GM23338 (cell line): ENCODE measurements around the gene MXRA7. TPM values are rescaled to one million over a fixed set of nuclear protein-coding genes. Genes with fewer than 3 reads are reported as not detected.
"Not testable (repeated sequence)": the region's sequence is repeated elsewhere in the genome, so short reads cannot be mapped to it uniquely, and the experiment has no call there.

ENCODE experiments used
- ATAC-seq: fragments of 200-7000 bp; cut with Tn5 transposase; 3 replicates; pipeline ENCODE4 v1.9.1; 2020
- DNase-seq: peaks from one replicate; pipeline ENCODE4 v3.0.0-alpha.2; 2015; ENCODE audit warnings: low spot score
- H2AFZ ChIP-seq: fragments of 200-600 bp; sonication (generic); 2 replicates; pipeline ENCODE4 v1.8.0; 2016; ENCODE audit warnings: antibody characterized with exemption, mild to moderate bottlenecking, moderate library complexity
- H3F3A ChIP-seq: fragments of 200-600 bp; sonication (generic); replicated peaks from 2 replicates; pipeline ENCODE4 v1.8.0; 2017; ENCODE audit warnings: antibody characterized with exemption, mixed run types, low read depth
- H3K27ac ChIP-seq: fragments of 200-600 bp; sonication (generic); 2 replicates; pipeline ENCODE4 v1.6.1; 2016; ENCODE audit warnings: low read depth
- H3K27me3 ChIP-seq: fragments of 200-600 bp; sonication (generic); 2 replicates; pipeline ENCODE4 v1.8.0; 2016; ENCODE audit warnings: mild to moderate bottlenecking, mixed run types, moderate library complexity; ENCODE audit not compliant: insufficient read depth
- H3K36me3 ChIP-seq: fragments of 200-600 bp; sonication (generic); 2 replicates; pipeline ENCODE4 v1.8.0; 2016; ENCODE audit warnings: mild to moderate bottlenecking; ENCODE audit not compliant: insufficient read depth
- H3K4me1 ChIP-seq: fragments of 200-600 bp; sonication (generic); 2 replicates; pipeline ENCODE4 v1.8.0; 2016; ENCODE audit warnings: mild to moderate bottlenecking, moderate library complexity; ENCODE audit not compliant: insufficient read depth
- H3K4me2 ChIP-seq: fragments of 200-600 bp; sonication (generic); 2 replicates; pipeline ENCODE4 v1.7.1; 2017; ENCODE audit warnings: mixed run types
- H3K4me3 ChIP-seq: fragments of 200-600 bp; sonication (generic); 2 replicates; pipeline ENCODE4 v1.6.1; 2016; ENCODE audit warnings: mixed run types
- H3K79me2 ChIP-seq: fragments of 200-600 bp; sonication (generic); replicated peaks from 2 replicates; pipeline ENCODE4 v1.8.0; 2017; ENCODE audit warnings: mild to moderate bottlenecking; ENCODE audit not compliant: insufficient read depth
- H3K9me2 ChIP-seq: fragments of 200-600 bp; sonication (generic); 2 replicates; pipeline ENCODE4 v1.8.0; 2017; ENCODE audit not compliant: insufficient read depth
- H4K20me1 ChIP-seq: fragments of 200-600 bp; sonication (generic); replicated peaks from 2 replicates; pipeline ENCODE4 v1.8.0; 2017; ENCODE audit warnings: mild to moderate bottlenecking; ENCODE audit not compliant: insufficient read depth
- H3K27ac Mint-ChIP-seq: 2 replicates; pipeline ENCODE4 v1.8.0; 2020; ENCODE audit warnings: inconsistent platforms, mild to moderate bottlenecking, moderate library complexity, mixed read lengths
- H3K27me3 Mint-ChIP-seq: 3 replicates; pipeline ENCODE4 v1.8.0; 2022; ENCODE audit warnings: low read depth, mild to moderate bottlenecking, moderate library complexity, mixed read lengths, inconsistent platforms; ENCODE audit not compliant: insufficient read depth, poor library complexity
- H3K36me3 Mint-ChIP-seq: 3 replicates; pipeline ENCODE4 v1.8.0; 2021; ENCODE audit warnings: low read depth, mild to moderate bottlenecking, inconsistent platforms, moderate library complexity, mixed read lengths
- H3K4me1 Mint-ChIP-seq: 3 replicates; pipeline ENCODE4 v1.8.0; 2020; ENCODE audit warnings: mild to moderate bottlenecking, inconsistent platforms, mixed read lengths
- H3K4me3 Mint-ChIP-seq: 3 replicates; pipeline ENCODE4 v1.8.0; 2021; ENCODE audit warnings: moderate library complexity, mild to moderate bottlenecking, inconsistent platforms, mixed read lengths
- H3K9me3 Mint-ChIP-seq: 3 replicates; pipeline ENCODE4 v1.8.0; 2020; ENCODE audit warnings: moderate library complexity, mild to moderate bottlenecking, inconsistent platforms, mixed read lengths
- ETS1 ChIP-seq: IDR thresholded peaks from 2 replicates; pipeline ENCODE4 v1.6.1; 2016; ENCODE audit warnings: antibody characterized with exemption
- REST ChIP-seq: IDR thresholded peaks from one replicate; pipeline ENCODE4 v1.6.1; 2018; ENCODE audit warnings: antibody characterized with exemption; ENCODE audit not compliant: unreplicated experiment
- ZNF114 ChIP-seq: fragments of 250-450 bp; sonication (Bioruptor Pico); IDR thresholded peaks from 2 replicates; pipeline ENCODE4 v1.5.0; 2020; ENCODE audit warnings: mild to moderate bottlenecking, moderate library complexity
- polyA plus RNA-seq: library from polyadenylated mRNA; unstranded; fragments of >200 nt; fragmentation: Nextera tagmentation; extraction: Ambion mirVana; gene quantifications from 2 replicates; pipeline ENCODE4 v1.2.1, GENCODE V29; 2016
- total RNA-seq: library from RNA; depleted of rRNA; stranded (reverse); fragments of >200 nt; shearing (Covaris generic); gene quantifications from 2 replicates; pipeline ENCODE4 v1.2.3, GENCODE V29; 2014

The MXRA7 gene
- total and polyA plus RNA-seq, 2 experiments from 2014 or later: 12.1 to 46.6 TPM

- Mint-ChIP-seq H3K9me3 (no peaks in the 10 kb centered on the region), H3K27me3 (peaks cover 9% of the 10 kb centered on the region), H3K36me3 (no peaks in the 10 kb centered on the region), H3K27ac (no peak overlapping the region), H3K4me1 (peaks cover 22% of the 10 kb centered on the region), H3K4me3 (no peak overlapping the region)
- Histone ChIP-seq H3K36me3 (no peaks in the 10 kb centered on the region), H3K4me2 (no peak overlapping the region), H4K20me1 (no peaks in the 10 kb centered on the region), H2AFZ (no peak overlapping the region), H3K4me3 (no peak overlapping the region), H3K79me2 (no peaks in the 10 kb centered on the region), H3F3A (no peaks in the 10 kb centered on the region), H3K4me1 (peaks cover 14% of the 10 kb centered on the region), H3K27ac (no peak overlapping the region), H3K9me2 (no peaks in the 10 kb centered on the region), H3K27me3 (no peaks in the 10 kb centered on the region)
- DNase-seq (no peak), ATAC-seq (no peak)
- TF ChIP-seq ETS1 (no peak), REST (no peak)
Measured at GRCh38 chr17:76638263-76638662, 72.5 kb downstream of the MXRA7 start.

- H3K4me3 Mint-ChIP-seq, H3K36me3 Mint-ChIP-seq, DNase-seq, H3K9me2 ChIP-seq, H3K27me3 Mint-ChIP-seq, H3K4me3 ChIP-seq, H3K79me2 ChIP-seq, H3K9me3 Mint-ChIP-seq, H3K27ac Mint-ChIP-seq, H3K27me3 ChIP-seq, H3K36me3 ChIP-seq, ATAC-seq, H4K20me1 ChIP-seq, H3K4me2 ChIP-seq, H3F3A ChIP-seq, H3K27ac ChIP-seq: not testable (repeated sequence)
- peaks cover 27% of the 10 kb centered on the region for H3K4me1 Mint-ChIP-seq
- Histone ChIP-seq H3K4me1 (peaks cover 14% of the 10 kb centered on the region), H2AFZ (0 out of 2 replicates have a peak overlapping the region, but pooled peaks have one; percentile 10)
Measured at GRCh38 chr17:76636486-76637206, 74.1 kb downstream of the MXRA7 start.

GRCh38 chr17:76635659-76636360, 75.0 kb downstream of the MXRA7 start:
- Histone ChIP-seq H3K79me2 (no peaks in the 10 kb centered on the region), H3K4me2 (no peak overlapping the region), H3K4me3 (no peak overlapping the region), H4K20me1 (no peaks in the 10 kb centered on the region), H3K27me3 (no peaks in the 10 kb centered on the region), H3K4me1 (peaks cover 6% of the 10 kb centered on the region), H3F3A (no peaks in the 10 kb centered on the region), H3K36me3 (no peaks in the 10 kb centered on the region), H3K27ac (no peak overlapping the region), H3K9me2 (no peaks in the 10 kb centered on the region), H2AFZ (0 out of 2 replicates have a peak overlapping the region, but pooled peaks have one; percentile 10)
- ATAC-seq: no peak
- H3K4me1 Mint-ChIP-seq: peaks cover 20% of the 10 kb centered on the region
- no peaks in the 10 kb centered on the region for H3K36me3 Mint-ChIP-seq
- no peak overlapping the region for H3K4me3 Mint-ChIP-seq
- H3K9me3 Mint-ChIP-seq: no peaks in the 10 kb centered on the region
- DNase-seq: no peak
- H3K27ac Mint-ChIP-seq: no peak overlapping the region
- peaks cover 10% of the 10 kb centered on the region for H3K27me3 Mint-ChIP-seq
- TF ChIP-seq REST (no peak), ZNF114 (CRISPR knock-in tag) (no peak)
